ENCODE measurements around the gene IGSF22.

Gene IGSF22

DNA sequence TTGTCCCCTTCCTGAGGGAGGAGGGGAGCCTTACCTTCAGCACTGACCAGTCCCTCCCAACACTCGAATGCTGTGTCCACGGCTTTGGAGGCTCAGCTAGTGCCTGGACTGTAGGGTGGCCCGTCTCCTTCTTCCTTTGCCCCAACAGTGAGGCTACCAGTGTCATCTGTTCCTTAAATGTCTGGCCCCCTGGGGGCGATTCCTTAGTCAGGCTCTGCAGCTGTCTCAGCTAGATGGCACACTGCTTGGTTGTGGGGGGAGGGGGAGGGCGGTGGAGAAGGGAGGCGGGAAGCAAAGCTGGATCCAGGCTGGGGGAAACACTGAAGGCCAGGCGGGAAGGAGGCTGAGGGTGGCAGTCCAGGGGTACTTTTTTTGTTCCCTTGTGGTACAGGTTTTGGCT is at the start of gene IGSF22:
TSS of gene IGSF22 (minus strand) at position 149 of the 400 bp plus-strand sequence. CDS start 1,952 bp downstream, outside the sequence.
- DNase-seq: no peak

DNA sequence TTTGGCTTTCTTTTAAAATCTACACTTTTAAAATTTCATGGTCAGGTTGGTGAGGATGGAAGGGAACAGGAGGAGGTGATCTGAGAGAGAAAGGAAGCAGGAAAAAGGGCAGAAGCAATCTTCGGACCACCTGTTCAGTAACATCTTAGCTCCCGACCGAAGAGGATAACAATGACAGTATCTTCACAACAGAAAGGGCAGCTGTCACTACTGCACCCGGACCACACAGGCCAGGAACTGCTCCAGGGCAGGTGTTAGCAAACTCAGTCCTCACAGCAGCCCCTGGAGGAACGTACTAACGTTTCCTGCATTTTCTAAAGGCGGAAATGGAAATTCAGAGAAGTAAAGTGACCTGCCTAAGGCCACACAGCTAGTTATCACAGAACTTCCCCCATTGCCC is 48.8 kb upstream of the IGSF22 start:
- DNase-seq: no peak

DNA sequence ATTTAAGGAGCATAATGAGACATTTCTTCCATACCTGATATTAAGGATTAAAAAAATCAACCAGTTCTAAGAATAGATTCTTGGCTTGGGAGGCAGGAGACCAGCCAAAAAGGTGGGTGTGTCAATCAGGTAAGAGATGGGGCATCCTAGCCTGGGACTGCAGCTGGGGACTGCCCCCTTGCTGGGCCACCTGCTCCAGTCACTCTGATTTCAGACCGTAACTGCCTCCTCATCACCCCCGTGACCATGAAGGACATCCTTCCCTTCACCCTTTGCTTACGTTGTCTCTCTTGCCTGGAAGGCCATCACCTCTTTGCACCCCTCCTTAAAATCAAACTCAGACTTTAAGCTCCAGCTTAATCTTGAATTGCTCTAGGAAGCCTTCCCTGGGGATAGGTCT is 47.7 kb upstream of the IGSF22 start:
- no peak for DNase-seq

- DNase-seq: no peak
These were observed 47.1 kb upstream of the IGSF22 start for GRCh38 chr11:18773104-18773503.

- DNase-seq: no peak
These were observed 46.2 kb upstream of the IGSF22 start for GRCh38 chr11:18772211-18772610.

DNA sequence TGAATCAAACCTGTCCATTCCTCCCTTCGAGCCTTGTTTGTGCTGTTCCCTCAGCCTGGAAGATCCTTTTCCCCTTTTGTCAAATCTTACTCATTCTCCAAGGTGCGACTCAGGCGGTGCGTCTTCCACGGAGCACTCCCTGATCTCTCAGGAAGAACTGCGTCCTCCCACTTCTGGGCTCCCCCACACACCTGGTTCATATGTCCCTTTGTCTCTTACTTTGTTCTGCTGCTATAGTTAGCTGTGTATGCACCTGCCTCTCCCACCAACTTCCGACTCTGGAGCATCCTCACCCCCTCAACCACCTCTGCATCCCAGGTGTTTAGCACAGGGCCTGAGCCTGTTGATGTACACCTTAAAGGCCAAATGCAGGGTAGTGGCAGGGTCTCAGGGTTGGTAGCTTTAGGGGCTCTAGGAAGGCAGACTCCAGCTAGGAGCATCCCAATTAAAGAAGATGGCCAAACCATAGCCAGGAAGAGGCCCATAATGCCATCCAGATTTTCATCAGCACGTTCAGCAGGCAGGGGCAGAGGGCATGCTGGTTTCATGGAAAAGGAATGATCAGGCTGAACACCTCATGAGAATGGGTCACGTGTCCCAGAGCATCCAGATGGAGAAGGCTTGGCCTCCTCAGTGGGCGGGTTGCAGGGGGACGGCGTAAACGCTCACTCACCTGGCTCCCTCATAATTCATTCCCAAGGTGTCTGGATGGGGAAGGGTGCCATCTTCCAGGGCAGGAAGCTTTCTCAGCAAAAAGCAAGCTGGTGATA is 45.5 kb upstream of the IGSF22 start:
- no peak for DNase-seq

- DNase-seq: no peak
These were observed 44.6 kb upstream of the IGSF22 start for GRCh38 chr11:18770479-18771125.

DNA sequence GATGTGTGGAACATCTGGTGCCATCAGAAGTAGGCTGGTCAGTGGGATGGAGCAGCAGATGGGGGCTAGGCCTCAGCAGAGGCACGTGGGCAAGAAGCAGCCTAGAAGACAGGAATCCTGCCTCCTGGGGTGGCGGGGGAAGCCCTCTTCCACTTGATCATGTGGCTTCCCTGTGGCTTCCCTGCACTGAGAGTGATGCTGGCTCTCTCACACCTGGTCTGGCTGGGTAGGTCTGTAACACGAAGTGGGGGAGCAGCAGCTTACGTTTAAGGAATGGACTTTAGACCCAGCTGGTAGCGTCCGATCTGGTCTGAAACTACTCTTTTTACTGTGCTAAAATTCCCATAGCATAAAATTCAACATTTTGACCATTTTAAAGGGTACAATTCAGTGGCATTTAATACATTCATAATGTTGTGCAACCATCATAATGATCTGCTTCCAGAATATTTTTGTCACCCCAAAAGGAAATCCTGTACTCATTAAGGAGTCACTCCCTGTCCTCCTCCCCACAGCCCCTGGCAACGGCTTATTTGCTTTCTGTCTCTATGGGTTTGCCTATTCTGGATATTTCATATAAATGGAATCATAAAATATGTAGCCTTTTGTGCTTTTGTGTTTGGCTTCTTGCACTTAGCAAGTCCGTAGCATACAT is 43.9 kb upstream of the IGSF22 start:
- peak; percentile 69 for DNase-seq

- DNase-seq: no peak
These were observed 43.0 kb upstream of the IGSF22 start for GRCh38 chr11:18768978-18769377.

DNA sequence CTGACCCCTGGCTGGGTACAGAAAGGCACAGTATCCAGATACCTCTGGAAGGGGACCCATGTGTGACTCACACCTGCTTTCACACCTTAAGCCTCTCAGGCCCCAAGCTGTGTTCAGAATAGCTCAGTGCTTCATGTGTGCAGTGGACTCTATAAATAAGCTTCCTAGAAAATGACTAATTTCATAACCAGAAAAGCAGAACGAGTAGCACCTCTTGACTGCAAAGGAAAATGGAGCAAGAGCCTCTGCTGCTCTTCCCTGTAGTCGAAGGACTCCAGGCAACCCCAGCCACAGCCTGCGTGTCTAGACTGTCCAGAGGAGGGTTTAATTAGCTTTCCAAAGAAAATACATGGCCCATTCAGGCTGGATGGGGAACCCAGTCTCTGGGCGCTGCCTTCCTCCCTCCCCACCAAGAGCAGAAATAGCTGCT is 42.5 kb upstream of the IGSF22 start:
- DNase-seq: peak; percentile 64

- DNase-seq: no peak
These were observed 40.0 kb upstream of the IGSF22 start for GRCh38 chr11:18766015-18766414.

DNA sequence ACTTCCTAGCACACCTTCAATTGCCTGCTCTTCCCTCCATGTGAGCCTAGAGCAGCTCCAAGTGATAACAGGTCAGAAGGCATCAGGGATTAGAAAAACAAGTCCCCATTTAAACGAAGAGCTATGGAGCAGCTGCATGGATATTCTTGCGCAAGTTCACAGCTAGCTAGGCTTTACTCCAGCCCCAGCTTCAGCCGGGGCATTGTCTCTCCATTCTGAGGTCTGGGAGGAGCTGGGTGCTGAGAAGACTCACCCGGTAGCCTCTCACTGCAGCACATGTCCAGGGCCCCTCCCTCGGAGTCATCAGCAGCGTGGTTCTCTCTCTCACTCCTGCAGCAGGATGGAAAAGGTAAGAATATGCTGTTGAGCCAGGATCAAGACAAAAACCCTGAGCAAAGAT is 39.6 kb upstream of the IGSF22 start:
- DNase-seq: no peak

DNA sequence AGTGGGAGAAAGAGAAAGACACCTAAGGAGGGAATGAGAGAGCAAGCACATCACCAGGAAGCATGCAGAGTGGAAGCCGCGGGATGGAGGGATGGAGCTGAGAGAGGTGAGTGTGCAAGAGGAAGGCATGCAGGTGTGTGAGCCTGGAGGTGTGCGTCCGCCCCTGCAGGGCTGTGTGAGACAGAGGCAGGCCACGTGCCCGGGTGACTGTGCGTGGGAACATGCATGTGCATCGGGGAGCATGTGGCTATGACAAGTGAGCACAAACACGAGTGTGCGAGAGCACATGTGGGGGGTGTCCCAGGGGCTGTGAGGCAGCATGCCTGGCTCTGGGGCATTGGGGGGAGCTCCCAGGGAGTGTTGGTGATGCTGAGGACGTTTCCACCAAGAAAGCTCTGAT is 35.8 kb upstream of the IGSF22 start:
- DNase-seq: no peak

DNA sequence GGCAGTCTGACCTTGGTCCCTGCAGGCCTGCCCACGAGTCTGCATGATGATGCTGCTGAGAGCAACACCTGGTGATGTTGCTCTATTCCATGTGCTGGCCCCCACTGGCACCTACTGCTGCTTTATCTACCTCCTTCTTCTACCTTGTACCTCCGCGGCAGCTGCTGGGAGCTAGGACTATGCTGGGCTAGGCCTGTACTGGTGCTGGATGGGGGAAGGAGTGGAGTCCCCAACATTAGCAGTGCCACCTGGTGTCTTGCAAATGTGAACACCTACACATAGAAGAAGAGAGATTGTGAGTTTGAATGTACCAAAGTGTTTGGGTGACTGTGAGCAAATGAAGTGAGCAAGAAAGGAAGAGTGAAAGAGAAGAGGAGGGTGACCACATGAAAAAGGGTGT is 35.2 kb upstream of the IGSF22 start:
- no peak for DNase-seq

- DNase-seq: no peak
These were observed 31.8 kb upstream of the IGSF22 start for GRCh38 chr11:18757811-18758210.

DNA sequence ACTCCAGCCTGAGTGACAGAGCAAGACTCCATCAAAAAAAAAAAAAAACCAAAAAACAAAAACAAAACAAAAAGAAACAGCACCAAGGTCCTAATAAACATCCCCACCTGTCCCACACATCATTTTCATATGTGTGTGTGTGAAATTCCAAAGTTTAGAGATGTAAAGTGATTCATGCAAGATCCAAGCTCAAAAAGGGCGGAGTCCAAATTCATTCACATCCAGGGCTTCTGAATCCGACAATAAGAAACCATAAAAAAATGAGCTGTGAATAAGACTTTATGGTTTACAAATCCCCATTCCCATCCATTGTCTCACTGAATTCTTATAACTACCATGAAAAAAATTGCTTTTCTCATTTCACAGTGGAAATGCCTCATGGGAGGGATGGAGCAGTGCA is 30.9 kb upstream of the IGSF22 start:
- DNase-seq: no peak

GRCh38 chr11:18754308-18754707 is 28.3 kb upstream of the IGSF22 start:
- no peak for DNase-seq

DNA sequence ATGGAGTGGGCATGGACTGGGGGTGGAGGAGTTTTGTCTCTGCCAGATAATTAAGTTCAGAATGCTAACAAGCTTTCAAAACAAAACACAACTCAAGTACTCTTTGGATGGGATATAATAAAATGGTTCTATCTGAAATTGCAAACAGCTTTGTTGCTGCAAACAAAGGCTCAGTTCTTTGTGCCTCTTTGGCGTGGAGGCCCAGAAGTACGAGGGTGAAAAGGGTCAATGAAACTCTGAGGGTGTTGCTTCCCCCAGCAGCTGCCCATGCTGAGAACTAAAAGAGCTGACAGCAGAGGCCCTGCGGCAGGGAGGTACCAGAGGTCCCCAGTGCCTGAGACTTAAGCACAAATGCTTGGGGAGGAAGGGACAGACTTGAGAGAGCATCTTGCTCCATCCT is 26.5 kb upstream of the IGSF22 start:
- DNase-seq: no peak

- DNase-seq: no peak
These were observed 25.0 kb upstream of the IGSF22 start for GRCh38 chr11:18750944-18751343.

GRCh38 chr11:18749681-18750319 is 23.8 kb upstream of the IGSF22 start:
- DNase-seq: no peak

DNA sequence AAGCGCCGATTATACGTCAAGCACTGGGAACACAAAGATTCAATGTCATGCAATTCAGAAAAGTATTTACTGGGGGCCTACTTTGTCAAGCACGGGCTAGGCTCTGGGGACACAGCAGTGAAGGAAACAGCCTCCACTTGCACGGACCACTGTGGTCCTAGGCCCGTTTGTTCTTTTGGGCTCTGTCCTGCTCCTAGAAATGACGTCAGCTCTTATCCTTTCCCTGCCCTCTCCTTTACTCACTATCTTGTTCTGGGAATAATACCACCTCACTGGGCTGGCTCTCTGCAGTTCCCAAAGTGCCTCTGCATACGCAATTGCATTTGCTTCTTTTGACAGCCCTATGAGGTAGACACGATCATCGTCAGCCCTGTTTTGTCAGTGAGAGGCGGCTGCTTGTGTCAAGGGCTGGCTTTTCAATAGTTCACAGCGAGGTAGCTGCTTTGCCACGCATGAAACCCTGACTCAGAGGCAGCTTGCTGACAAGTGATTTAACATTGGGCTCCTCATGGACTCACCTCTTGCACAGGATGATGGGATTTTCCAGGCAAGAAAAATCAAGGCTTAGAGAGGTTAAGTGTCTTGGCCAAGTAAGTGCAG is 22.9 kb upstream of the IGSF22 start:
- DNase-seq: peak; percentile 14

DNA sequence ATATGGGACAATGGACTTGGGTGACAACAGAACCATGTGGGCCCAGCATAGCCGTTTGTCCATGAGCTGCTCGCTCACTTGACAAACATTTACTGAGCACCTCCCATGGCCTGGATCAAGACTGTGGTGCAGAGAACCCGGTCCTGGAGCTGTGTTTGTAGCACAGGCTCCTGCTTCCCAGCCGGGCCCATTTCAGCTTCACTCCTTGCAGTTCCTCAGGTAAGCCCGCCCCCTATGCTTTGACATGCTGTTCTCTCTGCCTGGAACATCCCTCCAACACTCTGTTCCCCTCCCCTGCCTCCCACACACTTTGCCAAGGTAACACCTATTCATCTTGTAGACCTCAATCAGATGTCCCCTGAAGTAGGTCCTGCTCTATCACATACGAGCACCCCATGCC is 19.3 kb upstream of the IGSF22 start:
- no peak for DNase-seq

DNA sequence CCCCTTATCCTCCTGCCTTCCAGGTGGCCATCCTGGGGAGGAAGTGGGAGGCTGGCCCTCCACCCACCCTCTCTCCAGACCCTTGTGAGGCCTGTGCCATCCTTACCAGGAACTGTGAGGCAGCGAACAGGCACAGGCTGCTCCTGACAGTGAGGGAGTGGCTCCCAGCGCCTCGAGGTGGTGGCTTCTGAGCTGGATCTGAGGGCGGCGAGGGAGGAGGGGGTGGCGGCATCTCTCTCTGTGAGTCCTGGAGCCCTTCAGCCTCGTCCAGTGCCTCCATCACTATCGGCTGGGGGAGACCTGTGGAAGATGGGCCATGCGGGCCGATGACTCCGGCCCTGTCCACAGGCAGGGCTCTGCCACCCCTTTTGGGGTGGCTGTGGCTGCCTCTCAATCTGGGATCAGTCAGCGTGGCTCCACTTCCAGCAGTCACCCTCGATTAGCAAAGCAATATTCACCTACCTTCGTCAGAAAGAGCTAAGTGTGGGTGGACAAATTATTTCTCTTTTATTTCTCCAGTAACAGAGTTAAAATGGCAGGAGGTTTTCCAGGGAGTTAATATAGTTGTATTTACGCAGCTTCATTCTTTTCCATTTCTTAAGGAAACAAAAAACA is 18.0 kb upstream of the IGSF22 start:
- DNase-seq: no peak
